Esophagus muscularis mucosa (tissue), 4 donors: ENCODE measurements around the gene SNCG. TPM values are rescaled to one million over a fixed set of nuclear protein-coding genes. Genes with fewer than 3 reads are reported as not detected.
A peak's percentile ranks its signal among the peaks of the same experiment; 100 is the strongest.

ENCODE experiments used
- DNase-seq: peaks from one replicate; pipeline ENCODE4 v3.0.0-alpha.2; 2017; ENCODE audit errors: extremely low spot score
- H3K27ac ChIP-seq, 4 donors: fragments of 200-600 bp; sonication (generic); replicated peaks in 1 of 4; 1 replicate in 3 of 4; 2 replicates in 1 of 4; pipeline ENCODE4 v1.5.1; 2016 to 2019; ENCODE audit warnings: mild to moderate bottlenecking in 1 of 4
- H3K27me3 ChIP-seq, 4 donors: fragments of 200-600 bp; sonication (generic); one replicate each; pipeline versions ENCODE4 v1.5.1 to v1.6.0; 2016 to 2019
- H3K36me3 ChIP-seq, 4 donors: fragments of 200-600 bp; sonication (generic); one replicate each; pipeline ENCODE4 v1.5.1; 2016 to 2019
- H3K4me1 ChIP-seq, 4 donors: fragments of 200-600 bp; sonication (generic); one replicate each; pipeline ENCODE4 v1.5.1; 2016 to 2019
- H3K4me3 ChIP-seq, 4 donors: fragments of 200-600 bp; sonication (generic); 1 replicate in 2 of 4; 2 replicates in 2 of 4; pipeline ENCODE4 v1.5.1; 2016 to 2019; ENCODE audit warnings: mild to moderate bottlenecking in 4 of 4, moderate library complexity in 1 of 4
- H3K9me3 ChIP-seq, 4 donors: fragments of 200-600 bp; sonication (generic); 1 replicate in 3 of 4; 2 replicates in 1 of 4; pipeline ENCODE4 v1.5.1; 2016 to 2019
- EP300 ChIP-seq: sonication (generic); formaldehyde crosslinking; IDR thresholded peaks from one replicate; pipeline ENCODE4 v1.6.1; 2017; ENCODE audit warnings: antibody characterized with exemption
- POLR2A ChIP-seq: fragments of 450-650 bp; IDR thresholded peaks from one replicate; pipeline ENCODE4 v1.6.1; 2017; ENCODE audit warnings: antibody characterized with exemption, moderate library complexity, mild to moderate bottlenecking, low read depth
- POLR2AphosphoS5 ChIP-seq, 2 donors: sonication (generic); formaldehyde crosslinking; IDR thresholded peaks; one replicate each; pipeline ENCODE4 v1.6.1; 2017; ENCODE audit warnings: antibody characterized with exemption in 2 of 2
- WGBS: methylation state at CpG from one replicate; pipeline ENCODE4 v1.1.5; 2018; 5-methylcytosine and 5-hydroxymethylcytosine counted together
- intact Hi-C: fragments of 100-400 bp; cut with DNase I; formaldehyde crosslinking; loops from one replicate; pipeline ENCODE4 v1.15.1; 2023
- total RNA-seq, 4 donors: library from RNA; depleted of rRNA; stranded (reverse); fragments of >200 nt; gene quantifications; one replicate each; pipeline versions ENCODE4 v1.1.0 to v1.2.1, GENCODE V29; 2016
- TF ChIP-seq, protein P1 (sequence below), 3 experiments: fragments of 200-600 bp in 2 of 3; fragments of 450-650 bp in 1 of 3; sonication (generic) in 2 of 3; IDR thresholded peaks; one replicate each; pipeline ENCODE4 v1.5.1; 2017 to 2019; ENCODE audit warnings: antibody characterized with exemption in 3 of 3, mild to moderate bottlenecking in 2 of 3, moderate library complexity in 1 of 3

Gene SNCG
- total RNA-seq, 4 donors from 2014 or later = 13.3 to 41.6 (median 30.6) TPM

GRCh38 chr10:86965986-86966654 lies 7.7 kb downstream of the SNCG start:
- Histone ChIP-seq H3K27ac (peak overlapping the region; percentile 46 to 99 (median 76)), H3K4me3 (no peak overlapping the region), H3K36me3 (no peaks in the 10 kb centered on the region), H3K27me3 (no peaks in the 10 kb centered on the region), H3K9me3 (no peaks in the 10 kb centered on the region), H3K4me1 (peaks cover 42 to 69% (median 61%) of the 10 kb centered on the region in 4 donors)
- peak; percentile 19 for DNase-seq
- WGBS = 62% methylated on average over 7 of the region's 11 CpGs
- intact Hi-C loops = no loop called here
- TF ChIP-seq EP300 = no peak
- TF ChIP-seq, protein P1, sequence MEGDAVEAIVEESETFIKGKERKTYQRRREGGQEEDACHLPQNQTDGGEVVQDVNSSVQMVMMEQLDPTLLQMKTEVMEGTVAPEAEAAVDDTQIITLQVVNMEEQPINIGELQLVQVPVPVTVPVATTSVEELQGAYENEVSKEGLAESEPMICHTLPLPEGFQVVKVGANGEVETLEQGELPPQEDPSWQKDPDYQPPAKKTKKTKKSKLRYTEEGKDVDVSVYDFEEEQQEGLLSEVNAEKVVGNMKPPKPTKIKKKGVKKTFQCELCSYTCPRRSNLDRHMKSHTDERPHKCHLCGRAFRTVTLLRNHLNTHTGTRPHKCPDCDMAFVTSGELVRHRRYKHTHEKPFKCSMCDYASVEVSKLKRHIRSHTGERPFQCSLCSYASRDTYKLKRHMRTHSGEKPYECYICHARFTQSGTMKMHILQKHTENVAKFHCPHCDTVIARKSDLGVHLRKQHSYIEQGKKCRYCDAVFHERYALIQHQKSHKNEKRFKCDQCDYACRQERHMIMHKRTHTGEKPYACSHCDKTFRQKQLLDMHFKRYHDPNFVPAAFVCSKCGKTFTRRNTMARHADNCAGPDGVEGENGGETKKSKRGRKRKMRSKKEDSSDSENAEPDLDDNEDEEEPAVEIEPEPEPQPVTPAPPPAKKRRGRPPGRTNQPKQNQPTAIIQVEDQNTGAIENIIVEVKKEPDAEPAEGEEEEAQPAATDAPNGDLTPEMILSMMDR (IDR thresholded peaks at IDR 0.05) = no peak
- no peak for TF ChIP-seq POLR2A
- no peak for TF ChIP-seq POLR2AphosphoS5 (IDR thresholded peaks at IDR 0.05)

DNA sequence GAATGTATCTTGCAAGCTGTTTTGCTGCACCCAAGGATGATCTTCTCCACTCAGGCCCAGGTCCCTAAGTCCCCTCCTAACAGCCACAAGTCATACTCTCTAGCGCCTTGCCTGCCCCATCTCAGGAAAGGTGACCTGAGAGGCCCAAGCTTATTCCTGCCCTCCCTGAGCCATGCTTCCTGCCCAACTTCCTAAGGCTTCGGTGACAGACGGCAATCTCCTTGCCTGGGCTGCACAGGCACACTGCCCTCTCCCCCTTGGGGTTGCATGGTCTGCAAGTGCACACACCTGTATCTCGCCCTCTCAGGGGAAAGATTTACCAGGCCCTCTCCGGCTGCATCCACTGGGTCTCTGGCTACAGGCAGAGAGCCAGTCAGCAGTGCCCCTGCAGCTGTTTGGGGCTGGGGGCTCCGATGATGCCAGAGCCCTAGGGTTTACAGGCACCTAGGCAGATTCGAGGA lies 9.1 kb downstream of the SNCG start:
- Histone ChIP-seq H3K27me3 (no peaks in the 10 kb centered on the region), H3K36me3 (no peaks in the 10 kb centered on the region), H3K9me3 (no peaks in the 10 kb centered on the region), H3K4me3 (peak overlapping the region in 3 of 4 donors; percentile 69 to 79 (median 78)), H3K27ac (peak overlapping the region; percentile 94 to 99 (median 99)), H3K4me1 (peaks cover 55 to 80% (median 74%) of the 10 kb centered on the region in 4 donors)
- TF ChIP-seq, protein P1 (IDR thresholded peaks at IDR 0.05) = no peak
- TF ChIP-seq POLR2A (no peak), EP300 (no peak), POLR2AphosphoS5 (IDR thresholded peaks at IDR 0.05) (no peak)
- intact Hi-C loops = no loop called here
- DNase-seq = peak; percentile 70
- 77% methylated on average over 5 of the region's 7 CpGs for WGBS

GRCh38 chr10:86968271-86968993 lies 10.0 kb downstream of the SNCG start, which contains the start of gene ADIRF:
TSS of gene ADIRF (plus strand) at chr10:86968482. CDS start at chr10:86968545, 63 bp downstream.
- intact Hi-C loops = no loop called here
- DNase-seq = peak; percentile 82
- Histone ChIP-seq H3K4me3 (peak within 1 kb of the TSS; percentile 69 to 79 (median 78)), H3K27ac (peak within 1 kb of the TSS; percentile 94 to 99 (median 99)), H3K9me3 (no peaks in the 10 kb centered on the region), H3K4me1 (peaks cover 56 to 81% (median 74%) of the 10 kb centered on the region in 4 donors), H3K27me3 (no peaks in the 10 kb centered on the region), H3K36me3 (no peaks in the 10 kb centered on the region)
- WGBS = 16% methylated on average over 29 of the region's 59 CpGs
- TF ChIP-seq EP300 = no peak
- TF ChIP-seq POLR2A = peak; percentile 26
- peak; percentile 33 to 83 for TF ChIP-seq POLR2AphosphoS5 (IDR thresholded peaks at IDR 0.05)

- H3K36me3 ChIP-seq = no peaks in the 10 kb centered on the region
- no peak for DNase-seq
- peak overlapping the region; percentile 94 to 99 (median 99) for H3K27ac ChIP-seq
- peak overlapping the region; percentile 69 to 79 (median 78) for H3K4me3 ChIP-seq
- intact Hi-C loops = no loop called here
- H3K4me1 ChIP-seq = peaks cover 56 to 79% (median 73%) of the 10 kb centered on the region in 4 donors
- TF ChIP-seq EP300 (no peak), POLR2A (no peak), POLR2AphosphoS5 (IDR thresholded peaks at IDR 0.05) (no peak)
- TF ChIP-seq, protein P1 (IDR thresholded peaks at IDR 0.05) = no peak
- no peaks in the 10 kb centered on the region for H3K27me3 ChIP-seq
- no peaks in the 10 kb centered on the region for H3K9me3 ChIP-seq
- 61% methylated on average over 5 of the region's 9 CpGs for WGBS
Observed at GRCh38 chr10:86968994-86969355, 10.6 kb downstream of the SNCG start.

DNA sequence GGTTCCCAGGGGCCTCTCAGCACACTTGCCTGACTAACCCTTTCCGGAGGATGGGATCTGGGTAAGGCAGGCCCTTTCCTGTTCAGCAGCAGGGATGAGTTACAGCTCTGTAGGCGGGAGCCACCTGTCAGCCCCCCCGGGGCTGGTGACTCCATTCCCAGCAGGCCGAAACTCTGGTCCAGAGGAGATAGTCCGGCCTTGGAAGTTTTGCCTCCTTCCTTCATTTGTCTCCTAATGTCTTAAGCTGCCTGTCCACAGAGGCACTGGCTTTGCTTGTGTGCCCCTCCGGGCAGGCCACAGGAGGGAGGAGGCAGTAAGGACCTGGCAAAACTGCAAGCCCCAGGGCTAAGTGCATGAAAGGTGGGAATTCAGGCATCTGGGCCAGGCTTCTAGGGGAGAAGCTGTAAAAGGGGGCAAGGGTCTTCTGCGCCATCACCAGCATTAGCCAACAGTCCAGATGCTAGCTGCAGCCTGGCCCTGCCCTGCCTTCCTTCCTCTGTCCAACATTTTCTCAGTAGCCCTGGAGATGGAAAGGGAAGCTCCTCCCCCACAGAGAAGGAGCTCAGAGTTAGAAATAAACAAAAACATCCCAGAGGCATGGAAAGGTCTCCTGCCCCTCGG lies 11.1 kb downstream of the SNCG start:
- no peaks in the 10 kb centered on the region for H3K36me3 ChIP-seq
- intact Hi-C loops = no loop called here
- H3K4me1 ChIP-seq = peaks cover 56 to 74% (median 71%) of the 10 kb centered on the region in 4 donors
- WGBS = 71% methylated on average over 2 of the region's 8 CpGs
- peak overlapping the region; percentile 69 to 79 (median 78) for H3K4me3 ChIP-seq
- H3K9me3 ChIP-seq = no peaks in the 10 kb centered on the region
- no peaks in the 10 kb centered on the region for H3K27me3 ChIP-seq
- peak overlapping the region; percentile 94 to 99 (median 99) for H3K27ac ChIP-seq
- no peak for DNase-seq
- TF ChIP-seq EP300 (no peak), POLR2AphosphoS5 (IDR thresholded peaks at IDR 0.05) (no peak), POLR2A (no peak)
- TF ChIP-seq, protein P1 (IDR thresholded peaks at IDR 0.05) = no peak
